Measurements from ENCODE around the gene AFG3L2.
A peak's percentile ranks its signal among the peaks of the same experiment; 100 is the strongest.

Gene AFG3L2

GRCh38 chr18:12304351-12305210 lies 72.4 kb downstream of the AFG3L2 start:
- DNase-seq (ENCODE audit: low spot score) = no peak

DNA sequence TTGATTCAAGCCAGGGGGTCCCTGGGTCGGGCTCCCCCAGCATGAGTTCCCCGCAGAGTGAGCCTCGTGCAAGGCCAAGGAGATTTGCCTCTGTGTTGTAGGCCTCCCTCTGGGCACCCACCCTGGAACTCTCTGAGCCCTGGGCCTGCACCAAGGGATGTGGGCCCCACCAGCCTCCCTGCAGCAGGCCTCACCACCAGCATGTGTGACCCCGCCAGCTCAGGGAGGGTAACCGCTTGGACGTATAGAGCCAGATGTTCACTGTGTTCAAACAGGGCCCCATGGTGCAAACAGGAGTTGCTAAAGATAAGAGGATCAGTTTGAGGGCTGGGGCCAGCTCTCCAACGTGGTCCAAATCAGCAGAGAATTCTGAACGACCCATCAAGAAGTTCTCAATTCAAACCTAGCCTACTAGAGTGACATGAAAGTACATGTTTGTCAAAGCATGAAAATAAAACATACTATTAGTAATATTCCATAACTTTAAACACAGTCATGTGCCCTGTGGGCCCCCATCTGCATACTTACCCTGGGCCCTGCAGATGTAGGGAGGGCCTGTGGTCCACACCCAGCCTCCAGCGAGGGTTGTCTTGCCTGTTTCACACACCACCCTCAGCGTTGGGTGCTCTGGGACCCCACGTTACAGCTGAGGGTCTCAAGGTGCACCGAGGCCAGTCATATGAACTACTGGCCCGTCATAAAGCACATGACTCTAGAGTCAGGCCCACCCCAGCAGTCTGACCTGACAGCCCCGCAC lies 74.5 kb downstream of the AFG3L2 start:
- no peak for DNase-seq (ENCODE audit: low spot score)

DNA sequence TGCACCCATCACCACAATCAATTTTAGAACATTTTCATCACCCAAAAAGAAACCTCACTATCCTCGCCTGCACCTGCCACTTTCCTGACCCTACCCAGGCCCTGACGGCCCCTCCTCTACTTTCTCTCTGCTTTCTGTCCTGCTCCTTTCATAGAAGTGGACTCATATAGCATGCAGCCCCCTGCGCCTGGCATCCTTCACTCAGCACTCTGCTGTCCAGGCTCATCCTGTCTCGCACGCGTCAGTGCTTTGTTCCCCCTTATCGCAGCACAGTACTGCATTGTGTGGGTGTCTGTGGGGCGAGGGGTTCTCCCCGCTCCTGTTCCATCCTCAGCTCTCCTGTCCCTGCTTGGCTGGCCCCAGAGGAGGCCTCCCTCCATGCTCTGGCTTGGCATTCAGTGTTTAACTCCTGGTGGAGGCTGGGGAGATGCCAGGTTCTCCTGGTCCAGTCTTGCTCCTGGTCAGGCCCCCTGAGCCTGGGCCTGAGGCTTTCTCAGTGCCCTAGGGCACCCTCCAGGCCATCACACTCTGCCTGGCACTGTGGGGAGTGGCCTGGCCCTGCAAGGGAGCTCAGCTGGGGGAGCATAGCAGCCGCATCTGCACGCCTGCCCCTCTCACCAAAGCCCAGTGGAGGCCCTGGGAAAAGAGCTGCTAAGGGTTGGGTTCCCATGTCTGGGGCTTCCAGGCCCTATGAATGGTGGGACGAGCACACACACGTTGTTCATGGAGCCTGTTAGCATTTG lies 75.6 kb downstream of the AFG3L2 start:
- DNase-seq (ENCODE audit: low spot score) = no peak

GRCh38 chr18:12299862-12300261 lies 77.2 kb downstream of the AFG3L2 start:
- DNase-seq (ENCODE audit: low spot score) = no peak

DNA sequence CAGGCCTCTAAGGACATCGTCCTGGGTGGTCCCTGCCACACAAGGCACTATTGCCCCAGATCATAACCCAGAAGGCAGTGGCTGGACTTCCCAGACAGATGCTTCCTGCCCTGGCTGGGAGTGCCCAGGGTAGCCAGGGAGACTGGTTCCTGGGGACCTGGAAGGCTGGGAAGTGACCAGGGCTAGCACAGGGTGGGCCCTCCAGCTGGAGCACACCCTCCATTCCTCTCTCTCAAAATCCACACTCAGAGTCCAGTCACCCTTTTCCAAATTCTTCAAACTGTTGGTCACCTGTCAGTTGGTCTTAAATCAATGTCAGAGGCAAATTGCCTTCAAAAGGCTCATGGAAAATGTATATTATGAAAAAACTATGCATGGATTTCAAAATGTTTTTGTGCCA lies 80.6 kb downstream of the AFG3L2 start:
- DNase-seq (ENCODE audit: low spot score) = no peak

- no peak for DNase-seq (ENCODE audit: low spot score)
These were observed 81.0 kb downstream of the AFG3L2 start for GRCh38 chr18:12296087-12296403.

GRCh38 chr18:12295389-12296086 lies 81.5 kb downstream of the AFG3L2 start:
- DNase-seq (ENCODE audit: low spot score) = no peak

DNA sequence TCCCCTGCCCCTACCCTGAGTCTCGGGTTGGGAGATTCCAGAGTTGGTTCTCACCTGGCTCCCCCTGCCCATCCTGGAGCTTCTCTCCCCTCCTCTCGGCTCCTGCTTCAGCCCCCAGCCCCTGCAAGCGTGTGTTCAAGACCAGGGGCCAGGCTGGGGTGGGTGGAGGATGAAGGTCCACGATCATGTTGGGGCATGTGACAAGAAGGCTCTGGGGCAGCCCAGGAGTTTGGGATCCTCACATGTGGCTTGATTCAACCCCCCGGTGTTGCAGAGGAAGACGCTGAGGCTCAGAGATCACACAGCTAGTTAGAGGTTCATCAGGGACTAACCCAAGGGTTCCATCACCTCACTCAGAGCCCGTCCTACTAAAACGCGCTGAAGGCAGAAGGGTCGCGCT lies 83.2 kb downstream of the AFG3L2 start:
- DNase-seq (ENCODE audit: low spot score) = no peak

DNA sequence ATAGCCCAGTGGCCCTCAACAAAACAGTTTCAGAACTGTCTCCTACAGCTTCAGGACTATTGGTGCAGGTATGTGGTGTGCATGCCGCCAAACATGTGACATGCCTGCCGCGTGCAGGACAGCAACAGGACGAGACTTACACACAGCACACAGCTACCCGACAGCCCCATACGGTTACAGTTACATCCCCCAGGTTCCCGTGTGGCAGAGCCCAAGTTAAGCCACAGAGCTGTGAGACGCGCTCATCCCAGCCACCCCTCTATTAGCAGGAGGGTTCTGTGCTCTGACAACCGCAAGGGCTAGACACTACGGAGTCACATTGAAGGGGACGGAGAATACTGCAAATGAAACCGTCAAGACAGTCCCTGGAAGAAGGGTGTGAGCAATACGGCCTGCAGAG lies 85.3 kb downstream of the AFG3L2 start:
- DNase-seq (ENCODE audit: low spot score) = no peak

GRCh38 chr18:12291161-12291560 lies 85.9 kb downstream of the AFG3L2 start:
- no peak for DNase-seq (ENCODE audit: low spot score)

GRCh38 chr18:12290086-12290485 lies 86.9 kb downstream of the AFG3L2 start:
- no peak for DNase-seq (ENCODE audit: low spot score)

- no peak for DNase-seq (ENCODE audit: low spot score)
These were observed 88.6 kb downstream of the AFG3L2 start for GRCh38 chr18:12288403-12288755.

DNA sequence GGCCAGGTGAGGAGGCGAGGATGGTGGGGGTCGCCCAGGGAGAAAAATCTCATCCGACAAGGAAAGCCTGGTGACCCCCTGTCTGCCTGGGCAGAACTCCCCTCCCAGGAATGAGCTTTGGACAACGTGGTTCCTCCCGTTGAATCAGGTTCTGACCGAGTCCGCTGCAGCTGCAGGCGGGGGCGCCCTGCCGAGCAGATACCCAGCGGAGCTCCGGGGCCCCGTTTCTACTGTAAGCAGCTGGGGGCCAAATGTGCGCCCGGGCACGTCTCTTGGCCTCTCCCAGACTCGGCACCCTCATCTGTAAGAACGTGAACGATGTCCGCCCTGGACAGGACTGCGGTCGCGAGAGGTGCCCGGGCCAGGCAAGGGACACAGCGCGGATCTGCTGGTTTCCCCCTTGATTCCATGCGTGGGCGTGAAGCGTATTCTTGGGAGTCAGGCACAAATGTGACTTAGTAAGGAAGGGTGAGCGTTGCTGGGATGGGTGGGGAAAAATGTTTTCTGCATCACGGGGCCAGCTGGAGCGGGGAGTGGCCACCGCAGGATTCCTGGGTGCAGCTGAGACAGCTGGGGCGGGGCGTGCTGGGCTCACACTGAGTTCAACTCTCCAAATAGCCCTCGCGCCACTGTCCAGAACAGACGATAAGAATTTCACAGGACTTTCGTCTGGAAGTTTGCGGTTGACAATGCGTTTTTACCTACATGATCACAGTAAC lies 89.2 kb downstream of the AFG3L2 start:
- DNase-seq (ENCODE audit: low spot score) = peak; percentile 79

- no peak for DNase-seq (ENCODE audit: low spot score)
These were observed 89.8 kb downstream of the AFG3L2 start for GRCh38 chr18:12287131-12287681.

DNA sequence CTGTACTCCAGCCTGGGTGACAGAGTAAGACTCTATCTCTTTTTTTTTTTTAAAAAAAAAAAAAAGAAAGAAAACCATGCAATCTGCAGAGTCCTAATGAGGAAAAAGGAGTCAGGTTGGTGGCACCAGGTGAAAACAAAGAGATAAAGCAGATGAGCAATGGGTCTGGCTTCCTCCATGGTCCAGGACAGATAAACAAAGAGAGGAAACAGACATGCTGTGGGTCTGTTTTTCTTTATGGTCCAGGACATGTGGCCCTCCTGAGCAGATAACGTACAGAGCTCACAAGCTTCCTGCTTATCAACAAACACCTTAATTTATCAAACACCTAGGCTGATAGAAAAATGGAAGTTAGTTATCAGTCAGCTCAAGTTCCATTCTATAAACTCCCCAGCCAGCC lies 93.4 kb downstream of the AFG3L2 start:
- DNase-seq (ENCODE audit: low spot score) = no peak

DNA sequence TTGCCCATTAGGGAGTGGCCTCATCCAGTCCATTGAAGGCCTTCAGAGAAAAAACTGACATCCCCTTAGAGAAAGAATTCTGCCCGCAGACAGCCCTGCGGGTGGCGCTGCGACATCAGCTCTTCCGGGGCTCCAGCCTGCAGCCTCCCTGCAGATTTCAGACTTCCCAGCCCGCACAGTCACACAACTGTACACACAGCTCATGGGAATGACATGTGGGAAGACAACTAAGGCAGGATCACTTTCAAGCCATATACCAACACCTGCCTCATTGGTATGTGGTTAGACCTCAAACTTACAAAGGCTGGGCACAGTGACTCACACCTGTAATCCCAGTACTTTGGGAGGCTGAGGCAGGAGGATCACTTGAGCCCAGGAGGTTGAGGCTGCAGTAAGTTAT lies 93.8 kb downstream of the AFG3L2 start:
- peak; percentile 89 for DNase-seq (ENCODE audit: low spot score)

GRCh38 chr18:12282442-12283039 lies 94.5 kb downstream of the AFG3L2 start:
- no peak for DNase-seq (ENCODE audit: low spot score)

- DNase-seq (ENCODE audit: low spot score) = no peak
These were observed 95.2 kb downstream of the AFG3L2 start for GRCh38 chr18:12281861-12282260.

DNA sequence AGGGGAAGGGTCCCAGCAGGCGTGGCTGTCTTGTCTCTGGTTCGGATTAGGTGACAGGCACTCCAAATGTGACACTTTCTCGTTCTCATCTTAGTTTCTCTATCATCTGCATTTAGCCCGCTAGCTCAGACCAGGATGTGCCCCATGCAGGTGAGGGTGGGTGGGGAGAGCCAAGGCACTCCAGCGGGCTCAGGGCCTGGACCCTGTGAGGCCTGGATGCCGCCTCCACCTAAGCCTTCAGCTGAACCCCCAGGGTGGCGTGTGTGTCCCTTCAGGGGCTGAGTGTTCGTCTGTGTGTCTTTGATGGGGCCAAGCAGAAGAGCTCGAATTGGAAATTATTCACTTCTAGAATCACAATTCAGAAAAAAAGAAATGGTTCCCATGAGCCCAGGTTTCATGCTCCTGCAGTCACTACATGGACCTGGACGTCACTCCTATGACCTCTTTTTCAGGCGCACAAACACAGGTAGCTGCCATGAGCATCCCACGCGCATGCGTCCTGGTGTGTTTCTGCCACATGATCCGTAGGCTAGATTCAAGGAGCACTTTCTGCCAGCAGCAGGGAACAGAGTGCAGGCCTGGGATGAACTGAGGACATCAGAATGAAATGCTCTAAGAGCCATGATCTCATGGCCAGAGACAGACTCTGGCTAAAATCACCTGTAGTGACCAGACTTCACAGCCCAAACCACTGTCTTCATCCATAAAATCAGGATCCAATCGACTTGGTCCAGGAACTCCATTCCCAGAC lies 97.1 kb downstream of the AFG3L2 start:
- no peak for DNase-seq (ENCODE audit: low spot score)
